Erythroblast (primary cell): ENCODE measurements around the gene MB21D2.

ENCODE experiments used
- GATA1 ChIP-seq: IDR thresholded peaks from 2 replicates; pipeline ENCODE4 v1.6.1; 2011; ENCODE audit warnings: low read depth, mild to moderate bottlenecking, control low read depth, low read length, moderate library complexity
- POLR2A ChIP-seq: IDR thresholded peaks from 2 replicates; pipeline ENCODE4 v1.6.1; 2011; ENCODE audit warnings: mild to moderate bottlenecking, low read length

- TF ChIP-seq POLR2A: no peak
- no peak for TF ChIP-seq GATA1
Measured at GRCh38 chr3:192845526-192845855, 72.2 kb downstream of the MB21D2 start.
